Adrenal gland (tissue), 12 donors: ENCODE measurements around the gene EZH2. TPM values are rescaled to one million over a fixed set of nuclear protein-coding genes. Genes with fewer than 3 reads are reported as not detected.

Source experiments
- DNase-seq, 7 donors: peaks; one replicate each; pipeline ENCODE4 v3.0.0-alpha.2; 2019 to 2020
- H3K27ac ChIP-seq, 5 donors: fragments of 200-600 bp; sonication (generic) in 4 of 5; 1 replicate in 3 of 5; 2 replicates in 2 of 5; pipeline versions ENCODE4 v1.5.1 to v1.8.0; 2016 to 2020; ENCODE audit warnings: mild to moderate bottlenecking in 1 of 5
- H3K27me3 ChIP-seq: fragments of 200-600 bp; 2 replicates; pipeline ENCODE4 v1.8.0; 2021
- H3K36me3 ChIP-seq, 2 donors: fragments of 200-600 bp; replicated peaks in 1 of 2; 1 replicate in 1 of 2; 2 replicates in 1 of 2; pipeline versions ENCODE4 v1.5.1 to v1.8.0; 2018 to 2022
- H3K4me1 ChIP-seq, 2 donors: fragments of 200-600 bp; replicated peaks in 1 of 2; 1 replicate in 1 of 2; 2 replicates in 1 of 2; pipeline versions ENCODE4 v1.5.1 to v1.8.0; 2018 to 2021
- H3K4me3 ChIP-seq, 4 donors: fragments of 200-600 bp; sonication (generic) in 3 of 4; one replicate each; pipeline ENCODE4 v1.5.1; 2016 to 2018
- H3K9me3 ChIP-seq, 3 donors: fragments of 200-600 bp; sonication (generic) in 1 of 3; replicated peaks in 1 of 3; 1 replicate in 2 of 3; 2 replicates in 1 of 3; pipeline versions ENCODE4 v1.5.1 to v1.8.0; 2016 to 2021
- CTCF ChIP-seq, 6 experiments: fragments of 450-650 bp in 4 of 6; fragments of 200-600 bp in 2 of 6; sonication (generic) in 1 of 6; IDR thresholded peaks; 1 replicate in 5 of 6; 2 replicates in 1 of 6; pipeline versions ENCODE4 v1.5.1 to v1.8.0; 2016 to 2021; ENCODE audit warnings: antibody characterized with exemption in 6 of 6, mild to moderate bottlenecking in 2 of 6, moderate library complexity in 1 of 6
- POLR2A ChIP-seq, 2 donors: fragments of 450-650 bp; IDR thresholded peaks; one replicate each; pipeline ENCODE4 v1.6.1; 2017; ENCODE audit warnings: antibody characterized with exemption in 2 of 2, mild to moderate bottlenecking in 2 of 2, moderate library complexity in 1 of 2
- WGBS, 4 donors: extraction: QIAGEN DNeasy Blood & Tissue Kit in 2 of 4; methylation state at CpG; one replicate each; pipeline versions ENCODE4 v1.1.5 to v1.1.7; 2013 to 2017; 5-methylcytosine and 5-hydroxymethylcytosine counted together
- intact Hi-C, 2 donors: fragments of 100-400 bp; cut with DNase I; formaldehyde crosslinking; loops; one replicate each; pipeline versions ENCODE4 v1.14.1 to v1.15.0; 2022 to 2023
- polyA plus RNA-seq, 3 donors: library from polyadenylated mRNA; stranded (reverse); fragments of 200-250 nt in 2 of 3; fragments of 350-450 nt in 1 of 3; fragmentation: Illumina TruSeq in 1 of 3; extraction: RNeasy Lipid Tissue Mini Kit (QIAGEN cat#74804) in 1 of 3; gene quantifications; one replicate each; pipeline ENCODE4 v1.2.3, GENCODE V29; 2013 to 2014
- total RNA-seq, 9 donors: library from RNA; depleted of rRNA in 4 of 9; stranded (reverse); fragments of >200 nt in 4 of 9; fragments of 120-200 nt in 1 of 9; fragmentation: NEBNext Ultra II Directional in 1 of 9; extraction: Animal tissue kit (Norgen Biotek cat#: 25700) in 1 of 9; gene quantifications; one replicate each; pipeline versions ENCODE4 v1.1.0 to v1.2.4, GENCODE V29; 2013 to 2023
- donor health status: healthy with polysubstance abuse.
- donor health status: Bipolar disorder and iron deficiency.
- donor health status: DM: yes; HTN: yes; CAD: no.
- donor health status: DM: no; HTN: no; CAD: no.
- donor health status: DM: no; HTN: no; CAD: no.
- donor health status: DM: yes; HTN: yes; CAD: no.

The EZH2 gene
- total and polyA plus RNA-seq, 12 donors, result 0.61 to 11.6 (median 2.3) TPM

GRCh38 chr7:148911626-148912025 lies 27.5 kb upstream of the EZH2 start:
- Histone ChIP-seq H3K27ac (no peak overlapping the region), H3K4me3 (no peak overlapping the region), H3K4me1 (peaks cover 0 to 5% of the 10 kb centered on the region in 2 donors), H3K36me3 (no peaks in the 10 kb centered on the region), H3K27me3 (no peaks in the 10 kb centered on the region), H3K9me3 (no peaks in the 10 kb centered on the region)
- 96 to 100% (median 99%) methylated on average over 1 of the region's 1 CpG for WGBS, 4 donors
- no peak for DNase-seq
- intact Hi-C loops, result no loop called here
- TF ChIP-seq POLR2A (IDR thresholded peaks at IDR 0.05) (no peak), CTCF (IDR thresholded peaks at IDR 0.05) (no peak)

GRCh38 chr7:148909568-148909967 lies 25.5 kb upstream of the EZH2 start:
- no peak for TF ChIP-seq POLR2A (IDR thresholded peaks at IDR 0.05)
- TF ChIP-seq CTCF (IDR thresholded peaks at IDR 0.05), result no peak
- 60 to 82% (median 73%) methylated on average over 5 of the region's 5 CpGs for WGBS, 4 donors
- H3K27me3 ChIP-seq, result no peaks in the 10 kb centered on the region

GRCh38 chr7:148906707-148907498 lies 22.8 kb upstream of the EZH2 start:
- Histone ChIP-seq H3K9me3 (no peaks in the 10 kb centered on the region), H3K27me3 (no peaks in the 10 kb centered on the region), H3K36me3 (no peaks in the 10 kb centered on the region), H3K4me3 (no peak overlapping the region), H3K27ac (no peak overlapping the region), H3K4me1 (no peaks in the 10 kb centered on the region)
- intact Hi-C loops, result no loop called here
- TF ChIP-seq POLR2A (IDR thresholded peaks at IDR 0.05), result no peak
- no peak for TF ChIP-seq CTCF (IDR thresholded peaks at IDR 0.05)
- WGBS, 4 donors, result 71 to 81% (median 77%) methylated on average over 7 to 9 of the region's 9 CpGs
- no peak for DNase-seq

More at GRCh38 chr7:148909568-148909967, 25.5 kb upstream of the EZH2 start:
- H3K27ac ChIP-seq, result no peak overlapping the region
- intact Hi-C loops, result no loop called here
- no peak for DNase-seq
- H3K36me3 ChIP-seq, result no peaks in the 10 kb centered on the region
- no peaks in the 10 kb centered on the region for H3K9me3 ChIP-seq
- H3K4me3 ChIP-seq, result no peak overlapping the region
- no peaks in the 10 kb centered on the region for H3K4me1 ChIP-seq

GRCh38 chr7:148905093-148905666 lies 21.1 kb upstream of the EZH2 start:
- Histone ChIP-seq H3K27ac (no peak overlapping the region), H3K4me1 (no peaks in the 10 kb centered on the region), H3K27me3 (no peaks in the 10 kb centered on the region), H3K4me3 (no peak overlapping the region), H3K36me3 (no peaks in the 10 kb centered on the region), H3K9me3 (no peaks in the 10 kb centered on the region)
- TF ChIP-seq POLR2A (IDR thresholded peaks at IDR 0.05), result no peak
- no peak for TF ChIP-seq CTCF (IDR thresholded peaks at IDR 0.05)
- 38 to 61% (median 51%) methylated on average over 5 to 6 of the region's 6 CpGs for WGBS, 4 donors
- intact Hi-C loops, result no loop called here
- DNase-seq, result no peak
